Thyroid gland (tissue), 4 donors: Measurements from ENCODE around the gene CTSE.

Source experiments
- POLR2A ChIP-seq, 2 donors: fragments of 450-650 bp; IDR thresholded peaks; one replicate each; pipeline ENCODE4 v1.6.1; 2017; ENCODE audit warnings: antibody characterized with exemption in 2 of 2, mild to moderate bottlenecking in 2 of 2, moderate library complexity in 1 of 2
- TF ChIP-seq, protein P1 (sequence below), 6 experiments: fragments of 200-600 bp in 3 of 6; fragments of 450-650 bp in 3 of 6; sonication (generic) in 3 of 6; IDR thresholded peaks; one replicate each; pipeline ENCODE4 v1.5.1; 2016 to 2019; ENCODE audit warnings: antibody characterized with exemption in 6 of 6, mild to moderate bottlenecking in 2 of 6, inconsistent platforms in 1 of 6, moderate library complexity in 1 of 6

DNA sequence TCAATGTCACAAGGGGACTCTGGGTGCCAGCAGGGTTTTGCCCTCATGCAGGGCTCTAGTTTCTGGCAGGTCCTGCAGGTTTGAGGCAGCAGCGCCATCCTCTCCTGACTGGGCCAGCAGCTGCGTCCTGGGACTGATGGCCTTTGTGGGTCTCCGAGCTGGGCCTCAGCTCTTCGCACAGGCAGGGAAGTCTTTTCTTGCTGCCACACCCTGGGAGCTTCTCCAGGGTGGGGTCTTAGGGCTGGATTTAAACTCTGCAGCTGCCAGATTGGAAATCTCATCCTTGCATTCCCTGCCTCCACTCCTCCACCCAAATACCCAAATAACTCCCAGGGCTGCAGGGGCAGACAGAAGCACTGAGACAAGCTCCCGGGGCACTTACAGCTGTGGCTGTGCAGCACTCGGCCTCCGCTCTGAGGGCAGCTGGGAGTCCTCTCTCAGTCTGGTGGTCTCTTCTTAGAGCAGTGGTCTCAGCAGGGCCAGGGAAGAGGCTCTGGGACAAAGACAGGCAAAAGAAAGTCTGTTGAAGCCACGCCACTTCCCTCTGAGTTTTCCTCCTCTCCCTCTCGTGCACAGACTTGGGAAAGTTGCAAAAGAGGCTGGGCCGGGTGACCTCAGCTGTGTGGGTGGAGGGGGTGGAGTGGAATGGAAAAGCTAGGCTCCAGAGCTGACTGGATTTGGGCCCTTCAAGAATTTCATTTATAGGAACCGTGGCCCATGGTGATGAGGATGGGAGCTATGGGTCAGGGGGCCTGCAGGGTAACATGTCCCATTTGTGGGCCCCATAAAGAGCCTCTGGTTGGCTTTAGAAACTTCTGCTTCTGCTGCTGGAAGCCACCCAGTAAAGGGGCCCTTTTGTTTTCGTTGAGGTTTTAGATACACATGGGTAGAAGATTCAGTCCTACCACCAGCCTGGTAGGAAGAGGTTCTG, 20.6 kb downstream of the CTSE start, which contains the start of gene RAB7B:
- TF ChIP-seq, protein P1, sequence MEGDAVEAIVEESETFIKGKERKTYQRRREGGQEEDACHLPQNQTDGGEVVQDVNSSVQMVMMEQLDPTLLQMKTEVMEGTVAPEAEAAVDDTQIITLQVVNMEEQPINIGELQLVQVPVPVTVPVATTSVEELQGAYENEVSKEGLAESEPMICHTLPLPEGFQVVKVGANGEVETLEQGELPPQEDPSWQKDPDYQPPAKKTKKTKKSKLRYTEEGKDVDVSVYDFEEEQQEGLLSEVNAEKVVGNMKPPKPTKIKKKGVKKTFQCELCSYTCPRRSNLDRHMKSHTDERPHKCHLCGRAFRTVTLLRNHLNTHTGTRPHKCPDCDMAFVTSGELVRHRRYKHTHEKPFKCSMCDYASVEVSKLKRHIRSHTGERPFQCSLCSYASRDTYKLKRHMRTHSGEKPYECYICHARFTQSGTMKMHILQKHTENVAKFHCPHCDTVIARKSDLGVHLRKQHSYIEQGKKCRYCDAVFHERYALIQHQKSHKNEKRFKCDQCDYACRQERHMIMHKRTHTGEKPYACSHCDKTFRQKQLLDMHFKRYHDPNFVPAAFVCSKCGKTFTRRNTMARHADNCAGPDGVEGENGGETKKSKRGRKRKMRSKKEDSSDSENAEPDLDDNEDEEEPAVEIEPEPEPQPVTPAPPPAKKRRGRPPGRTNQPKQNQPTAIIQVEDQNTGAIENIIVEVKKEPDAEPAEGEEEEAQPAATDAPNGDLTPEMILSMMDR (IDR thresholded peaks at IDR 0.05) = no peak
- peak in 1 of 2 donors; percentile 42 for TF ChIP-seq POLR2A (IDR thresholded peaks at IDR 0.05)
